GM18498 (cell line): Measurements from ENCODE around the gene PABPN1L.
"Not testable (repeated sequence)": the region's sequence is repeated elsewhere in the genome, so short reads cannot be mapped to it uniquely, and the experiment has no call there.

Experiments
- ATAC-seq: cut with Tn5 transposase; IDR thresholded peaks from one replicate; pipeline ENCODE4 v1.9.1; 2021; ENCODE audit warnings: mild to moderate bottlenecking, moderate library complexity; ENCODE audit not compliant: unreplicated experiment

The PABPN1L gene

GRCh38 chr16:88901718-88902337, 35.4 kb upstream of the PABPN1L start:
- no peak for ATAC-seq

GRCh38 chr16:88900662-88901052, 34.2 kb upstream of the PABPN1L start:
- ATAC-seq, result no peak

DNA sequence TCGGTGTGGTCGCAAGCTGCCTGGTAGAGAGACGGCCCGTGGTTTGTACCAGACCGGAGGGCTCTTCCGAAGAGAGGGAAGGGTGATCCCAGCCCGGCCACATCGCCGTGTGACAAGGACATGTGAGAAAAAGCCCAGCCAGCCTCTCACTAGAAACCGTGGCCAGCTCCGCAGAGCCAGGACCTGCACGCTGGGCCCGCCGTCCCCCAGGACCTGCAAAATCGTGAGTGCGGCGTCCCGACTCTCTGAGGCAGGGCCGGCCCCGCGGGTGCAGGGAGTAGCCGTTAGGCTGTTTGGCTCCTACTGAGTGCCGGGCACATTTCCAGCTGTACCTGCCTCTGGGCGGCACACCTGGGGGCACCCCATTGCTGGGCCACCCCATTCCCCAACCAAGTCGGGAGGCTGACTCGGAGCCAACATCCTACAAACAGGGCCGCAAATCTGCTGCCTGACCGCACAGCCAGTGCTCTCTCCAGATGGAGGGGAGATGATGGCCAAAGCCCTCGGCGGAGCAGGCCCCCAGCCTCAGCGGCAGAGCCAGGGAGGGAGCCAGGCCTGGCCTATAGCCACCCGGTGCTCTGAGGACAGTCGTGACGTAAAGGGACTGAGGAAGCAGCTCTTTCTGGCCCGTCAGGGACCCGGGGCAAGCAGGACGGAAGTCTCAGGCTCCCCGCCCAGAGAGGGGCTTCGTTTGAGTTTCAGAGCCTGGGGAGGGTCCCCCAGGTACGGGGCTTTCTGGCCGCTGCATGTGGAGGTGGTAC, 33.6 kb upstream of the PABPN1L start:
- ATAC-seq, result no peak

- no peak for ATAC-seq
Observed at GRCh38 chr16:88897696-88898425, 31.4 kb upstream of the PABPN1L start.

- no peak for ATAC-seq
Observed at GRCh38 chr16:88896238-88897070, 30.0 kb upstream of the PABPN1L start.

DNA sequence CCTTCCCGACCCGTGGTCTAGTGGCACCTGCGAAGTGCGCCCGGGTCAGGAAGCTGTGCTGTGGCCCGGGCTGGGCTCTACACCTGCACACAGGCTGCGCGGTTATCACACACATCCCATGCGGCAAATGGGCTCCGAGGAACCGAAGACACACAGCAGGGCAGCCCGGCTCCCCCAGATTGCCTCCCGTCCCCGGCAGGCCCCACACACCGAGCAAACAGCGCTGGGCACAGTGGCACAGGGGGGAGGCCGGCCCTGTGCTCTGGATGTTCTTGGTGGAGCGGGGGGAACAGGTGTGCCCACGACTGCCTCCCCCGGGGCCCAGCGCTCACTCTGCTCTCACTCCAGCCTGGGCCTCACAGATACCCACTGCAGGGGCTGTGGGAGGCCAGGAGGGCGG, 28.9 kb upstream of the PABPN1L start:
- ATAC-seq, result no peak

GRCh38 chr16:88894681-88895300, 28.3 kb upstream of the PABPN1L start:
- no peak for ATAC-seq

GRCh38 chr16:88894266-88894665, 27.8 kb upstream of the PABPN1L start:
- ATAC-seq, result not testable (repeated sequence)

- ATAC-seq, result no peak
Observed at GRCh38 chr16:88893127-88893968, 26.9 kb upstream of the PABPN1L start.

DNA sequence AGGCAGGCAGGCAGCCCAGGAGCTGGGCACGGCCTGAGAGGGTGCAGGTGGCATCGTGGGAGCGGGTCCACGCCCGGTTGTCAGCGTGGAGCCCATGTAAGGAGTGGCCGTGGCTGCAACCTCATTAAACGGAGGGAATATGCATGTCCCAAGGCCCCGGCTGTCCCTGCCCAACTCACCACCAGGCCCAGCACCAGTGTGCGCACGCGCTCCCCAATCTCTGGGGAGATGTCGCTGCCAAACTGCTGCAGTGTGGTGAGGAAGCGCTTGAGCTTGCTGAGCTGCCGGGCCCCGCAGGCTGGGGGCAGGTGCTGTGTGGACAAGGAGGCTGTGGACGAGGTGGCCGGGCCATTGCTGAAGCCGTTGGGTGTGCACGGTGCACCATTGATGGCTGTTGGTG, 25.6 kb upstream of the PABPN1L start:
- no peak for ATAC-seq

- no peak for ATAC-seq
Observed at GRCh38 chr16:88891083-88891482, 24.6 kb upstream of the PABPN1L start.

GRCh38 chr16:88889702-88890352, 23.4 kb upstream of the PABPN1L start:
- ATAC-seq, result not testable (repeated sequence)

- no peak for ATAC-seq
Observed at GRCh38 chr16:88888461-88889387, 22.3 kb upstream of the PABPN1L start.

GRCh38 chr16:88888057-88888456, 21.6 kb upstream of the PABPN1L start:
- ATAC-seq, result no peak

GRCh38 chr16:88886845-88887521, 20.5 kb upstream of the PABPN1L start:
- ATAC-seq, result no peak

- ATAC-seq, result no peak
Observed at GRCh38 chr16:88886420-88886844, 20.0 kb upstream of the PABPN1L start.

DNA sequence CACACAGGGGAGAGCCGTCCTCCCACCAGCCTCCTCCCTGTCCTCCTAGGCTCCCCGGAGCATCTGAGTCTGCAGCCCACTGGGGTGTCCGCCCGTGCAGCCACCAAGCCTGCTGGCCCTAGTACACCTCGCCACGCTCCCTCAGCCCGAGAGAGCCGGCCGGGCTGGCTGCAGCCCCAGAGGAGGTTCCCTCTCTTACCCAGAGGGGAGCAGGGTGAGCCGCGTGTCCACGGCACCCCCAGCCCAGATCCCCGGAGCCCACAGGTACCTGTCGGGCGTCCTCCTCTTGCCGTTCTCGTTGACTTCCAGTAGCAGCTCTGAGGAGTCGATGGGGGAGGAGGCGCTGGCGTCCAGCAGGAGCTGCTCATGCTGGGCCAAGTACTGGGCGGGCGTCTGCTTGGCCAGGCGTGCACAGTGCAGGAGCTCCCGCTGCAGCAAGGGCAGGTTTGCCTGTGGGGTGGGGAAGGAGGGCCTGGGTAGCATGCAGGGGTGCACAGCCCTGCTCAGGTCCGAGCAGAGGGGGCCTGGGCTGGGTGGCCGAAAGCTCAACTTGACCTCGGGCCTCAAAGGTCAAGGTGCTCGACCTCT, 19.3 kb upstream of the PABPN1L start:
- no peak for ATAC-seq
